Measurements from ENCODE around the gene PIN1.

Gene PIN1

GRCh38 chr19:9848762-9849161, 13.6 kb downstream of the PIN1 start:
- H3K27ac ChIP-seq = no peak overlapping the region
- TF ChIP-seq CTCF (conservative IDR thresholded peaks at IDR 0.05) (no peak), ZFX (IDR thresholded peaks at IDR 0.05) (no peak)

- H3K27ac ChIP-seq = no peak overlapping the region
- TF ChIP-seq CTCF (conservative IDR thresholded peaks at IDR 0.05) (no peak), ZFX (IDR thresholded peaks at IDR 0.05) (no peak)
Measured at GRCh38 chr19:9849791-9850190, 14.7 kb downstream of the PIN1 start.

- no peak for TF ChIP-seq ZFX (IDR thresholded peaks at IDR 0.05)
- no peak for TF ChIP-seq CTCF (conservative IDR thresholded peaks at IDR 0.05)
- H3K27ac ChIP-seq = no peak overlapping the region
Measured at GRCh38 chr19:9850235-9850959, 15.3 kb downstream of the PIN1 start.

- TF ChIP-seq ZFX (IDR thresholded peaks at IDR 0.05) (no peak), CTCF (conservative IDR thresholded peaks at IDR 0.05) (no peak)
- H3K27ac ChIP-seq = no peak overlapping the region
Measured at GRCh38 chr19:9854282-9854846, 19.2 kb downstream of the PIN1 start.

- no peak for TF ChIP-seq ZFX (IDR thresholded peaks at IDR 0.05)
- TF ChIP-seq CTCF (conservative IDR thresholded peaks at IDR 0.05) = no peak
- no peak overlapping the region for H3K27ac ChIP-seq
Measured at GRCh38 chr19:9856609-9857008, 21.5 kb downstream of the PIN1 start.

- TF ChIP-seq CTCF (conservative IDR thresholded peaks at IDR 0.05) (no peak), ZFX (IDR thresholded peaks at IDR 0.05) (no peak)
- no peak overlapping the region for H3K27ac ChIP-seq
Measured at GRCh38 chr19:9857076-9857721, 22.1 kb downstream of the PIN1 start.

All from C4-2B (cell line).